Liver (tissue), 9 donors: Measurements from ENCODE around the gene SWI5. TPM values are rescaled to one million over a fixed set of nuclear protein-coding genes. Genes with fewer than 3 reads are reported as not detected.

Source experiments
- DNase-seq: peaks from one replicate; pipeline ENCODE4 v3.0.0-alpha.2; 2017; ENCODE audit warnings: low spot score
- H3K27ac ChIP-seq, 2 donors: one replicate each; pipeline ENCODE4 v1.7.0; 2013; ENCODE audit warnings: inconsistent platforms in 2 of 2, low read length in 2 of 2, control low read depth in 1 of 2, low read depth in 1 of 2, mild to moderate bottlenecking in 1 of 2
- H3K27me3 ChIP-seq, 4 donors: one replicate each; pipeline versions ENCODE4 v1.6.1 to v1.7.0; 2013; ENCODE audit warnings: low read length in 3 of 4, inconsistent platforms in 1 of 4, mild to moderate bottlenecking in 1 of 4, moderate library complexity in 1 of 4; ENCODE audit not compliant: control insufficient read depth in 4 of 4, insufficient read depth in 4 of 4
- H3K36me3 ChIP-seq, 4 donors: one replicate each; pipeline versions ENCODE4 v1.6.1 to v1.7.0; 2013; ENCODE audit warnings: low read length in 3 of 4, mild to moderate bottlenecking in 3 of 4, low read depth in 1 of 4, moderate library complexity in 1 of 4; ENCODE audit not compliant: control insufficient read depth in 4 of 4, insufficient read depth in 3 of 4
- H3K4me1 ChIP-seq, 4 donors: one replicate each; pipeline versions ENCODE4 v1.6.1 to v1.7.0; 2013; ENCODE audit warnings: low read length in 3 of 4, mild to moderate bottlenecking in 3 of 4, moderate library complexity in 1 of 4; ENCODE audit not compliant: control insufficient read depth in 4 of 4, insufficient read depth in 4 of 4
- H3K4me3 ChIP-seq, 3 donors: one replicate each; pipeline versions ENCODE4 v1.6.1 to v1.7.0; 2013; ENCODE audit warnings: low read length in 3 of 3, control low read depth in 1 of 3, low read depth in 1 of 3, mild to moderate bottlenecking in 1 of 3
- H3K9ac ChIP-seq, 2 donors: one replicate each; pipeline ENCODE4 v1.7.0; 2013; ENCODE audit warnings: low read length in 2 of 2, mild to moderate bottlenecking in 2 of 2, moderate library complexity in 2 of 2, control low read depth in 1 of 2, low read depth in 1 of 2
- H3K9me3 ChIP-seq, 4 donors: one replicate each; pipeline versions ENCODE4 v1.6.1 to v1.7.0; 2013; ENCODE audit warnings: low read length in 3 of 4; ENCODE audit not compliant: control insufficient read depth in 4 of 4
- ATF3 ChIP-seq: IDR thresholded peaks from 2 replicates; pipeline ENCODE4 v1.6.1; 2016; ENCODE audit warnings: antibody characterized with exemption
- EGR1 ChIP-seq, 2 donors: IDR thresholded peaks; 2 replicates each; pipeline ENCODE4 v1.6.1; 2016 to 2018; ENCODE audit warnings: antibody characterized with exemption in 2 of 2, low read depth in 2 of 2
- FOXA1 ChIP-seq: IDR thresholded peaks from 2 replicates; pipeline ENCODE4 v1.6.1; 2016; ENCODE audit warnings: antibody characterized with exemption
- FOXA2 ChIP-seq: IDR thresholded peaks from 2 replicates; pipeline ENCODE4 v1.6.1; 2016; ENCODE audit warnings: antibody characterized with exemption
- GABPA ChIP-seq, 2 donors: IDR thresholded peaks in 1 of 2; conservative IDR thresholded peaks in 1 of 2; 2 replicates each; pipeline ENCODE4 v1.6.1; 2016; ENCODE audit warnings: antibody characterized with exemption in 2 of 2, mild to moderate bottlenecking in 1 of 2, moderate library complexity in 1 of 2
- HNF4A ChIP-seq, 2 donors: conservative IDR thresholded peaks; 2 replicates each; pipeline ENCODE4 v1.6.1; 2016; ENCODE audit warnings: antibody characterized with exemption in 2 of 2, mild to moderate bottlenecking in 2 of 2
- HNF4G ChIP-seq: IDR thresholded peaks from 2 replicates; pipeline ENCODE4 v1.6.1; 2016; ENCODE audit warnings: antibody characterized with exemption
- JUND ChIP-seq, 2 donors: IDR thresholded peaks; 2 replicates each; pipeline ENCODE4 v1.6.1; 2016; ENCODE audit warnings: antibody characterized with exemption in 2 of 2
- NR2F2 ChIP-seq: IDR thresholded peaks from 2 replicates; pipeline ENCODE4 v1.6.1; 2016; ENCODE audit warnings: antibody characterized with exemption
- RAD21 ChIP-seq, 2 donors: IDR thresholded peaks; 2 replicates each; pipeline ENCODE4 v1.6.1; 2016; ENCODE audit warnings: antibody characterized with exemption in 2 of 2, mild to moderate bottlenecking in 2 of 2
- REST ChIP-seq: IDR thresholded peaks from 2 replicates; pipeline ENCODE4 v1.6.1; 2016; ENCODE audit warnings: antibody characterized with exemption, mild to moderate bottlenecking
- RXRA ChIP-seq, 2 donors: IDR thresholded peaks; 2 replicates each; pipeline ENCODE4 v1.6.1; 2017 to 2018; ENCODE audit warnings: antibody characterized with exemption in 2 of 2, mild to moderate bottlenecking in 1 of 2
- SP1 ChIP-seq: IDR thresholded peaks from 2 replicates; pipeline ENCODE4 v1.6.1; 2018; ENCODE audit warnings: antibody characterized with exemption, mild to moderate bottlenecking
- TAF1 ChIP-seq: conservative IDR thresholded peaks from 2 replicates; pipeline ENCODE4 v1.6.1; 2016; ENCODE audit warnings: antibody characterized with exemption, mild to moderate bottlenecking
- YY1 ChIP-seq: IDR thresholded peaks from 2 replicates; pipeline ENCODE4 v1.6.1; 2016; ENCODE audit warnings: antibody characterized with exemption, mild to moderate bottlenecking
- WGBS: extraction: QIAGEN DNeasy Blood & Tissue Kit; methylation state at CpG from one replicate; pipeline ENCODE4 v1.1.7; 2013; 5-methylcytosine and 5-hydroxymethylcytosine counted together
- polyA plus RNA-seq, 2 donors: library from polyadenylated mRNA; stranded (reverse) in 1 of 2; unstranded in 1 of 2; fragments of 200-250 nt in 1 of 2; fragments of >200 nt in 1 of 2; fragmentation: Nextera tagmentation in 1 of 2; extraction: Ambion mirVana in 1 of 2; gene quantifications; one replicate each; pipeline versions ENCODE4 v1.2.1 to v1.2.3, GENCODE V29; 2013 to 2015
- total RNA-seq, 2 donors: library from RNA; depleted of rRNA; stranded (reverse); fragments of >200 nt; gene quantifications; one replicate each; pipeline ENCODE4 v1.2.3, GENCODE V29; 2014
- TF ChIP-seq, protein P1 (sequence below): IDR thresholded peaks from 2 replicates; pipeline ENCODE4 v1.6.1; 2016; ENCODE audit warnings: antibody characterized with exemption
- TF ChIP-seq, protein P2 (sequence below): fragments of 150-350 bp; IDR thresholded peaks from 2 replicates; pipeline ENCODE4 v1.5.1; 2017; ENCODE audit warnings: improper control_type of control experiment, low read depth, low read length; ENCODE audit not compliant: missing input control
- TF ChIP-seq, protein P3 (sequence below): IDR thresholded peaks from 2 replicates; pipeline ENCODE4 v1.6.1; 2016; ENCODE audit warnings: antibody characterized with exemption
- donor health status: healthy.
- donor health status: healthy.
- donor health status: healthy.
- donor health status: healthy.
- donor health status: healthy.

Gene SWI5
- total and polyA plus RNA-seq, 4 donors: 10.7 to 34.0 (median 16.2) TPM

DNA sequence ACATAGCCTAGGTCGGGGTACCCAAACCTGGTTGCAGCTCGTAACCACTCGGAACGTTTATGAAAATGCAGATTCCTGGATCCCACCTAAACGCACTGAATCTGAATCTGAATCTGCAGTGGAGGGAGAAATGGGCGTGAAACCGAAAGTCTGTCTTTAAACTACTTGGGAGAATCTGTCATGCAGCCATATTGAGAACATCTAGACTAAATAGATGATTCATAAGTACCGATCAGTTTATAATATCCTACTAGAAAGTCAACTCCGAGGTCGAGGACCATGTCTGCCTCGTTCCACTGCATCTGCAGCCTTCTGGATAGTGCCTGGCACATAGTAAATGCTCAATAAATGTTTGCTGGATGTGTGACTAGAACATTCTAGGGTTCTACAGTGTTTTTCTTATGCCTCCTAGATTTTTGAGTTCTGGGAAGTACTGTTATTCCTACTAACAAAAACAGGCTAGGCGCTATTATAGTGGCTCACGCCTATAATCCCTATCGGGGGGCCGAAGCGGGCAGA lies 47.2 kb downstream of the SWI5 start:
- H3K9ac ChIP-seq: peak overlapping the region; percentile 21 to 88
- no peaks in the 10 kb centered on the region for H3K27me3 ChIP-seq
- no peaks in the 10 kb centered on the region for H3K9me3 ChIP-seq
- H3K4me1 ChIP-seq: peaks cover 9 to 38% (median 31%) of the 10 kb centered on the region in 4 donors
- peak overlapping the region; percentile 69 to 89 (median 75) for H3K4me3 ChIP-seq
- WGBS: 26% methylated on average over 16 of the region's 16 CpGs
- H3K27ac ChIP-seq: peak overlapping the region; percentile 87 to 93
- no peak for TF ChIP-seq REST
- TF ChIP-seq TAF1: no peak
- no peak for TF ChIP-seq JUND (IDR thresholded peaks at IDR 0.05)
- no peak for TF ChIP-seq YY1
- TF ChIP-seq NR2F2: no peak
- TF ChIP-seq FOXA2: no peak
- TF ChIP-seq, protein P1, sequence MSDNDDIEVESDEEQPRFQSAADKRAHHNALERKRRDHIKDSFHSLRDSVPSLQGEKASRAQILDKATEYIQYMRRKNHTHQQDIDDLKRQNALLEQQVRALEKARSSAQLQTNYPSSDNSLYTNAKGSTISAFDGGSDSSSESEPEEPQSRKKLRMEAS: no peak
- no peak for TF ChIP-seq GABPA (IDR thresholded peaks at IDR 0.05 in 1 of 2, conservative IDR thresholded peaks at IDR 0.05 in 1 of 2)
- TF ChIP-seq HNF4A (conservative IDR thresholded peaks at IDR 0.05): no peak
- no peak for TF ChIP-seq RXRA (IDR thresholded peaks at IDR 0.05)
- no peak for TF ChIP-seq RAD21 (IDR thresholded peaks at IDR 0.05)
- no peak for TF ChIP-seq ATF3
- no peak for TF ChIP-seq FOXA1
- no peak for TF ChIP-seq EGR1 (IDR thresholded peaks at IDR 0.05; ENCODE audit: low read depth in 2 of 2)
- TF ChIP-seq SP1: no peak
- TF ChIP-seq HNF4G: no peak
- TF ChIP-seq, protein P2, sequence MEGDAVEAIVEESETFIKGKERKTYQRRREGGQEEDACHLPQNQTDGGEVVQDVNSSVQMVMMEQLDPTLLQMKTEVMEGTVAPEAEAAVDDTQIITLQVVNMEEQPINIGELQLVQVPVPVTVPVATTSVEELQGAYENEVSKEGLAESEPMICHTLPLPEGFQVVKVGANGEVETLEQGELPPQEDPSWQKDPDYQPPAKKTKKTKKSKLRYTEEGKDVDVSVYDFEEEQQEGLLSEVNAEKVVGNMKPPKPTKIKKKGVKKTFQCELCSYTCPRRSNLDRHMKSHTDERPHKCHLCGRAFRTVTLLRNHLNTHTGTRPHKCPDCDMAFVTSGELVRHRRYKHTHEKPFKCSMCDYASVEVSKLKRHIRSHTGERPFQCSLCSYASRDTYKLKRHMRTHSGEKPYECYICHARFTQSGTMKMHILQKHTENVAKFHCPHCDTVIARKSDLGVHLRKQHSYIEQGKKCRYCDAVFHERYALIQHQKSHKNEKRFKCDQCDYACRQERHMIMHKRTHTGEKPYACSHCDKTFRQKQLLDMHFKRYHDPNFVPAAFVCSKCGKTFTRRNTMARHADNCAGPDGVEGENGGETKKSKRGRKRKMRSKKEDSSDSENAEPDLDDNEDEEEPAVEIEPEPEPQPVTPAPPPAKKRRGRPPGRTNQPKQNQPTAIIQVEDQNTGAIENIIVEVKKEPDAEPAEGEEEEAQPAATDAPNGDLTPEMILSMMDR: no peak
- TF ChIP-seq, protein P3, sequence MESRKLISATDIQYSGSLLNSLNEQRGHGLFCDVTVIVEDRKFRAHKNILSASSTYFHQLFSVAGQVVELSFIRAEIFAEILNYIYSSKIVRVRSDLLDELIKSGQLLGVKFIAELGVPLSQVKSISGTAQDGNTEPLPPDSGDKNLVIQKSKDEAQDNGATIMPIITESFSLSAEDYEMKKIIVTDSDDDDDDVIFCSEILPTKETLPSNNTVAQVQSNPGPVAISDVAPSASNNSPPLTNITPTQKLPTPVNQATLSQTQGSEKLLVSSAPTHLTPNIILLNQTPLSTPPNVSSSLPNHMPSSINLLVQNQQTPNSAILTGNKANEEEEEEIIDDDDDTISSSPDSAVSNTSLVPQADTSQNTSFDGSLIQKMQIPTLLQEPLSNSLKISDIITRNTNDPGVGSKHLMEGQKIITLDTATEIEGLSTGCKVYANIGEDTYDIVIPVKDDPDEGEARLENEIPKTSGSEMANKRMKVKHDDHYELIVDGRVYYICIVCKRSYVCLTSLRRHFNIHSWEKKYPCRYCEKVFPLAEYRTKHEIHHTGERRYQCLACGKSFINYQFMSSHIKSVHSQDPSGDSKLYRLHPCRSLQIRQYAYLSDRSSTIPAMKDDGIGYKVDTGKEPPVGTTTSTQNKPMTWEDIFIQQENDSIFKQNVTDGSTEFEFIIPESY: no peak
- DNase-seq: no peak
- H3K36me3 ChIP-seq: peaks cover 2 to 19% (median 4%) of the 10 kb centered on the region in 4 donors
